PC-3 (cell line): ENCODE data around the gene CAVIN3.

Experiments used
- EZH2 ChIP-seq: fragments of 300-600 bp; sonication (generic); IDR thresholded peaks from one replicate; pipeline ENCODE4 v1.6.1; 2017; ENCODE audit warnings: antibody characterized with exemption, mild to moderate bottlenecking, low read length; ENCODE audit not compliant: unreplicated experiment
- TF ChIP-seq, protein P1 (sequence below): fragments of 300-600 bp; sonication (generic); conservative IDR thresholded peaks from 2 replicates; pipeline ENCODE4 v1.5.1; 2017; ENCODE audit warnings: antibody characterized with exemption, low read depth, mild to moderate bottlenecking, low read length

DNA sequence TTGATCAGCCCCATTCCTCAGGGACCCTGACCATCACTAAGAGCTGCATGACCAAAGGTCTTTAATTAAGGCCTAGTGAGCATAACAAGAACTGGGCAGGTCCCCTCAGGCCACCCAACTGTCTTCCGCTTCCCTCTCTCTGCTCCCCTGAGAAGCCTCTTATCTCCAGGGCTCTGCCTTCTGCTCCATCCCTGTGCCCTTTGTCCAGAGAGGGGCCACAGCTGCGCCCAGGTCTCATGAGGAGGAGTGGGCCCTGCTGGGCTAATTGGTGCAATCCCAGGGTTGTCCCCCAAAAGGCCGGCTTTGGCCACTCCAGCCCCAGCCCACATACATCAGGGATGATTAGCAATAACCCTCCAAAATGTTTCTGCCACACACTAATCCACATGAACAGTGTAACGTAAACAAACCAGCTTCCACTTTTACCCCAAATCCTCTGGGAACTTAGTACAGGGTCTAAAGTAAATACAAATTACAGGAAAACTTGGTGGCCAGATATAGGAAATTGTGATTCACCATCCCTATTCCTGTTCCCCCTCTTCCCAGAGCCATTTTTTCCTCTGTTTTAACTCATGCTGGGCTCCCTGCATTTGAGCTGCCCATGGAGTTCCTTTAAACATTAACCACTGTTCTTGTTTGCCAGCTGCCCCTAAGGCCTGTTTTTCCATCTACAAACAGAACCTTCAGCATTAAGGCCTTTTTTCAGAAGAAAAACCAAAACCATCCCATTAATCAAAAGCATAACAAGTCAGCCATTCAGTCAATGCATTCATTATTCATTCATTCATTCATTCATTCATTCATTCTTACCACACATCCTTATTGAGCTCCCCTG is 34.6 kb upstream of the CAVIN3 start:
- TF ChIP-seq, protein P1, sequence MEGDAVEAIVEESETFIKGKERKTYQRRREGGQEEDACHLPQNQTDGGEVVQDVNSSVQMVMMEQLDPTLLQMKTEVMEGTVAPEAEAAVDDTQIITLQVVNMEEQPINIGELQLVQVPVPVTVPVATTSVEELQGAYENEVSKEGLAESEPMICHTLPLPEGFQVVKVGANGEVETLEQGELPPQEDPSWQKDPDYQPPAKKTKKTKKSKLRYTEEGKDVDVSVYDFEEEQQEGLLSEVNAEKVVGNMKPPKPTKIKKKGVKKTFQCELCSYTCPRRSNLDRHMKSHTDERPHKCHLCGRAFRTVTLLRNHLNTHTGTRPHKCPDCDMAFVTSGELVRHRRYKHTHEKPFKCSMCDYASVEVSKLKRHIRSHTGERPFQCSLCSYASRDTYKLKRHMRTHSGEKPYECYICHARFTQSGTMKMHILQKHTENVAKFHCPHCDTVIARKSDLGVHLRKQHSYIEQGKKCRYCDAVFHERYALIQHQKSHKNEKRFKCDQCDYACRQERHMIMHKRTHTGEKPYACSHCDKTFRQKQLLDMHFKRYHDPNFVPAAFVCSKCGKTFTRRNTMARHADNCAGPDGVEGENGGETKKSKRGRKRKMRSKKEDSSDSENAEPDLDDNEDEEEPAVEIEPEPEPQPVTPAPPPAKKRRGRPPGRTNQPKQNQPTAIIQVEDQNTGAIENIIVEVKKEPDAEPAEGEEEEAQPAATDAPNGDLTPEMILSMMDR = no peak
- no peak for TF ChIP-seq EZH2
